Occipital lobe (tissue), 2 donors: ENCODE measurements around the gene RXRG. TPM values are rescaled to one million over a fixed set of nuclear protein-coding genes. Genes with fewer than 3 reads are reported as not detected.

ENCODE experiments used
- DNase-seq: peaks from one replicate; lab custom pipeline; 2025; lab: John Stamatoyannopoulos, UW
- total RNA-seq: library from RNA; depleted of rRNA; stranded (reverse); fragments of >200 nt; gene quantifications from one replicate; pipeline ENCODE4 v1.2.3, GENCODE V29; 2014

Gene RXRG
- total RNA-seq, 1 donor from 2014 or later = 0.31 TPM

GRCh38 chr1:165409657-165410358, 35.1 kb downstream of the RXRG start:
- DNase-seq = no peak

- DNase-seq = no peak
Observed at GRCh38 chr1:165408518-165408917, 36.4 kb downstream of the RXRG start.

DNA sequence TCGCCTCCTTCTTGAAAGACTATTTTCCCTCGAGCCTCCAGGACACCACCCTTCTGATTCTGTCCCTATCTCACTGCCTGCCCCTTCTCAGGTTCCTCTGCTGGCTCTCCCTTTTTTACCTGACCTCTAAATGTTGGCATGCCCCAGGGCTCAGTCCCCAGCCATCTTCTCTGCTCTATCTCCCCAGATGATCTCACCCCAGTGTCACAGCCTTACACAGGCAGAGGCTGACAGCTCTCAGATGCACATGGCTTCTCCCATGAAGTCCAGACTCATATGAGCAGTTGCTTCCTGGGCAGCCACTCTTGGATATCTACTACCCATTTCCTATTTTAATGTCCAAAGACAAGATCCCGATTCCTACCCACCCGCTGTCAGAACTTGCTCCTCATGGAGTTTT, 37.5 kb downstream of the RXRG start:
- no peak for DNase-seq

- DNase-seq = no peak
Observed at GRCh38 chr1:165403835-165404482, 41.0 kb downstream of the RXRG start.

GRCh38 chr1:165402517-165403111, 42.3 kb downstream of the RXRG start:
- no peak for DNase-seq

DNA sequence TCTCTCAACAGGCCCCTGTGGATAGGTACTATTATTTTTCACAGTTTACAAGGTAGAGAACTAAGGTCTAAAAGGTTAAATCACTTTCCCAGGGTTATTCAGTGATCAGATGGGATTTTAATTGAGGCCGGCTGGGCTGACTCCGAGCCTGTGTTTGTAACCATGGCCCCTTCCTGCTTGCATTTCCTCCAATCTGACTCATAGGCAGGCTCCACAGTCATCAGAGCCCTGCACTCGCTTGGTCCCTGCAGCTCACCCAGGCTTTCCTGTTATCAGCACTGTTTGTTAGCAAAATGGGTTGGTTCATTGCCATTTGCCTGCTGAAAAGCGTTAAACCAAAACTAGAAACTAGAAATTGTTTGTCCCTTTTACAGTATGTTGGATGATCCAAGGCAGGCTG, 47.0 kb downstream of the RXRG start:
- DNase-seq = no peak

GRCh38 chr1:165395901-165396300, 49.0 kb downstream of the RXRG start:
- DNase-seq = no peak

- DNase-seq = no peak
Observed at GRCh38 chr1:165395478-165395877, 49.4 kb downstream of the RXRG start.

DNA sequence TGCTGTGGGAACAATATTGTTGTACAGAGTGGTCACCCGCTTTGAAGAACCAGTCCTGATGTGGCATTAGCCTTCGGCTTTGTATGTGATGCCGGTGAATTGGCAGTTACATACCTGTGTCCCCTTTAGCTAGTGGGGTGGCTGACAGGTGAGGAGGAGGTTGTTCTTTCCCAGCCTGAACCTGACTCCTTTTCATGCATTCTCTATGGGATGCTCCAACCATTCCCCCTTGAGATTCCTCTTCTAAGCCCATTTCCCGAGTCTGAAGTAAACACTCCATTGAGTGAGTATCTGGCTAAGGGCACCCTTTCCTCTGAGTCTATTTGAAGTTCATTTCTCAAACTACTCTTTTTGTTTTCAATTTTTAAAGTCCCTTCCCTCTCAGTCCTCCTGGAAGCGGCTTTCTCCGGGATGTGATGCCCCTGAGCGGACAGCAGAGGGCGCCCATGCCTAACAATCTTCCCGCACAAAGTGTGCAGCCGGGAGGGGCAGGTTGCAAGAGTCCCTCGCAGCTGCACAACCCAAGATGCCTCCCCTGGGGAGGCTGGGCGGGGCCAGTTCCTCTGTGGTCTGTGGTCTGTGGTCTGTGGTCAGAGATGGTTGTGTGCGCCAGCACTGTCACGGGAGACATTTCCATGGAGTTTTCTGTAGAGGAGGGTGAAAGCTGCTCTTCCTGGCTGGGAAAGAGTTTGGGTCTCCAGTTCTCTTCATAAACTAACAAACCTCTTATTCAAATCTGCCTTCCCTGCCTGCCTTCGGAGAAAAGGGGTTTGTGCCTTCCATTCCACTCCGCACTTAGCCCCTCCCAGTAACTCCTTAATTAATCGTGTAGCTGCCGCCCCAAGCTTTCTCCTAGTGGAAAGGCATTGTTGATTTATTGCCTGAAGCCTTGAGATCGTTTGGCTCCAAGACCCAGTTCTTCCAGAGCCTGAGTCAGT, 52.0 kb downstream of the RXRG start:
- peak; percentile 58 for DNase-seq

DNA sequence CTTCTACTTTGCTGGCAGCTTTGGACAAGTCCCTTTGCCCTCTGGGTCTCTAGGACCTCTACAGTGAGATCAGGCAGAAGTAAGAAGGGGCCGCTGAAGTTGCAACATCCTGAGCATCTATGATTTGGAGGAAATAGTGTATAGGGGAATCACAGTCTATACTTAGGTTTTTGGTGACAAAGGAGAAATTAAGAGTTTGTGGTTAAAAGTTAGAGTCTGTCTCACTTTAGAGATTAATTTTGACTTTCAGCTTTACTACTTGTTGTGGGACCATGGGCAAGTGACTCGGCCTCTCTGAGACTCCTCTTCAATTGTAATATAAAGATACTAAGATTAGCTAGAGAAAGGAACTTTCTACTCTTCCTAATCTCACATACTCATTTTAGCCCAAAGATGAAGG, 55.3 kb downstream of the RXRG start:
- DNase-seq = no peak

GRCh38 chr1:165387961-165388360, 57.0 kb downstream of the RXRG start:
- no peak for DNase-seq

- no peak for DNase-seq
Observed at GRCh38 chr1:165387505-165387904, 57.4 kb downstream of the RXRG start.

DNA sequence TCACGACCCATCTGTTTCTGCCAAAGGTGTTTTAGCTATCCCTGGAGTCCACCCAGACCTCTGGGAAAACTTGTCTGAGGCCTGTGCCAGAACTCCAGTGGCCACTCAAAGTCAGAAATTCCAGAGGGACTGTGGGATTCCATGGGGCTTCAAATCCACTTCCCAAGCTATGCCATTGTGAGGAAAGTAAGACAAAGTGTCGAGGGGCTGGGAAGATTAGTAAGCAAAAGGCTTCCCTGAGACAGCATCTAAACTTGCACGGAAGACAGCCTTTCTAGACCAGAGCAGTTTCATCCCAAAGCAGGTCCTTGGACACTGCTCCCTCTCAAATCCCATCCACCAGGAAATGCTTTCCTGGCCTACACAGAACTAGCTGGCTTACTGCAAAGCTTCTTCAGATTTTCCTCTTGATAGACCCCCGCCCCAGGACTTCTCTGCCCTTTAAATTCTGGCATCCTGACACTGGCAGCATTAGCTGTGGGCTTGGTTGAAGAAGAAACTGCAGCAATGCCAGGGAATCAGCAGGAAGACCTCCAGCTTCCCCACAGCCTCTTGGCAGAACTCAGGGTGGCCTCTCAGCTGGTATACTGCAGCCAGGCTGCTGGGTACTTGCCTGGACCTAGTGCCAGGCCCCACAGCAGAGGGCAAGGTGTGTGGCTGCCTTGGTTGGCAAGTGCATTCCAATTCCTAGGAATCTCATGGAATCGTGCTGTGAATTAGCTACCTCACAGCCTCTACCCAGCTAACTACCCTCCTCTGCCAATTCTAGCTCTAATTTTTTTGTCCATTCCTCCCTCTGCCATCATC, 61.1 kb downstream of the RXRG start:
- no peak for DNase-seq

DNA sequence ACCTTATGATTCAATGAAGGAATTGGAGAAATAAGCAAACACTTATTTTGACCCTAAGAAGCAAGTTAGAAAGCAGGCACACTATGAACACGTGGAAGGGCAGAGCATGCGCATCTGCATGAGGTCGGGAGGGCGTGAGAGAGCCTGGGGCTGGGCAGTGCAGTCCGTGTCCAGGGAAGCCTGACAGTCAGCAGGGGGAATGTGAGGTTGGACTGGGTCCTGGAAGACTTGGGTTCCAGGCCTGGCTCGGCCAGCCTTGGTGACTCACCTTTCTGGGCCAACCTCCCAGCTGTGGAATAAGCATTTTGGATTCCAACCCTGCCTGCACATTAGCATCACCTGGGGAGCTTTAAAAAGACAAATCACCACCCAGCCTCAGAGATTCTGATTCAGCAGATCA, 61.9 kb downstream of the RXRG start:
- peak; percentile 23 for DNase-seq

GRCh38 chr1:165381745-165382505, 63.0 kb downstream of the RXRG start:
- DNase-seq = no peak

- DNase-seq = no peak
Observed at GRCh38 chr1:165376811-165377311, 68.1 kb downstream of the RXRG start.

GRCh38 chr1:165376041-165376810, 68.7 kb downstream of the RXRG start:
- DNase-seq = peak; percentile 44

GRCh38 chr1:165375623-165376022, 69.3 kb downstream of the RXRG start:
- no peak for DNase-seq

- DNase-seq = no peak
Observed at GRCh38 chr1:165371588-165372225, 73.2 kb downstream of the RXRG start.
